Muscle layer of duodenum (tissue), 2 donors: ENCODE measurements around the gene DTNBP1.

Experiments
- H3K27ac ChIP-seq: one replicate; pipeline ENCODE4 v1.7.0; 2013; ENCODE audit warnings: mild to moderate bottlenecking, low read length
- H3K27me3 ChIP-seq: one replicate; pipeline ENCODE4 v1.7.0; 2013; ENCODE audit warnings: low read depth, mild to moderate bottlenecking, control low read depth, low read length
- H3K36me3 ChIP-seq, 2 donors: one replicate each; pipeline ENCODE4 v1.7.0; 2013; ENCODE audit warnings: low read length in 2 of 2, control low read depth in 1 of 2, mild to moderate bottlenecking in 1 of 2; ENCODE audit not compliant: insufficient read depth in 2 of 2, control insufficient read depth in 1 of 2
- H3K4me1 ChIP-seq, 2 donors: one replicate each; pipeline ENCODE4 v1.7.0; 2013; ENCODE audit warnings: low read length in 2 of 2, mild to moderate bottlenecking in 2 of 2, control low read depth in 1 of 2, moderate library complexity in 1 of 2; ENCODE audit not compliant: insufficient read depth in 2 of 2, control insufficient read depth in 1 of 2
- H3K4me3 ChIP-seq, 2 donors: one replicate each; pipeline ENCODE4 v1.7.0; 2013; ENCODE audit warnings: low read length in 2 of 2, low read depth in 1 of 2, mild to moderate bottlenecking in 1 of 2
- H3K9me3 ChIP-seq, 2 donors: one replicate each; pipeline ENCODE4 v1.7.0; 2013; ENCODE audit warnings: low read length in 2 of 2, control low read depth in 1 of 2, mild to moderate bottlenecking in 1 of 2; ENCODE audit not compliant: control insufficient read depth in 1 of 2
- donor health status: healthy.

The DTNBP1 gene

DNA sequence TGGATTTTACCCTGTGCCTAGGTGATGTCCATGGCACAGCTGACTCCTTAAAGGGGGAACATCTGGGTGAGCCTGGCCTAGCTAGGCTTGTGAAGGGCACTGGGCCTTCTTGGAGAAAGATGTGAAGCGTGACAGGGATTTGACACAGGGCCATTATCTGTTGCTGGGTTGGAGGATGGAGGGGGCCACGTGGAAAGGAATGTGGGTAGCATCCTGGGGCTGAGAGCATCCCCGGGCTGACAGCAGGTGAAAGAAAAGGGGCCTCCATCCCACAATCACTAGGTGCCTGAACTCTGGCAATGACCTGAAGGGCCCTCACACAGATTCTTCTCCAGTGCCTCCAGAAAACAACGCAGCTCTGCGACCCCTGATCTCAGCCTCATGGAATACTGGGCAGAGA, 124.7 kb downstream of the DTNBP1 start:
- Histone ChIP-seq H3K36me3 (peaks cover 0 to 1% of the 10 kb centered on the region in 2 donors), H3K4me3 (no peak overlapping the region), H3K27ac (no peak overlapping the region), H3K9me3 (no peaks in the 10 kb centered on the region), H3K27me3 (no peaks in the 10 kb centered on the region), H3K4me1 (peaks cover 0 to 12% of the 10 kb centered on the region in 2 donors)

DNA sequence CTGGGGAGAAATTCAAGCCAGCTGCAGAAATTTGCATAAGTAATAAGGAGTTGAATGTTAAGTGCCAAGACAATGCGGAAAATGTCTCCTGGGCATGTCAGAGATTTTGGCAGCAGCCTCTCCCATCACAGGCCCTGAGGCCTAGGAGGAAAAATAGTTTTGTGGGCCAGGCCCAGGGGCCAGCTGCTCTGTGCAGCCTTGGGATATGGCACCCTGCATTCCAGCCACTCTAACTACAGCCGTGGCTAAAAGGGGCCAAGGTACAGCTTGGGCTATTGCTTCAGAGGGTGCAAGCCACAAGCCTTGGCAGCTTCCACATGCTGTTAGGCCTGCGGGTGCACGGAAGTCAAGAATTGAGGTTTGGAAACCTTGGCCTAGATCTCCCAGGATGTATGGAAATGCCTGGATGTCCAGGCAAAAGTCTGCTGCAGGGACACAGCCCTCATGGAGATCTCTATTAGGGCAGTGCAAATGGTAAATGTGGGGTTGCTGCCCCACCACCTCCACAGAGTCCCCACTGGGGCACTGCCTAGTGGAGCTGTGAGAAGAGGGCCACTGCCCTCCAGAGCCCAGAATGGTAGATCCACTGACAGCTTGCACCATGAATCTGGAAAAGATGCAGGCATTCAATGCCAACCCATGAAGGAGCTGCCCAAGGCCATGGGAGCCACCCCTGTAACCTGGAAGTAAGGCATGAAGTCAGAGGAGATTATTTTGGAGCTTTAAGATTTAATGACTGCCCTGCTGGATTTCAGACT, 126.5 kb downstream of the DTNBP1 start:
- peaks cover 0 to 12% of the 10 kb centered on the region in 2 donors for H3K4me1 ChIP-seq
- no peaks in the 10 kb centered on the region for H3K9me3 ChIP-seq
- no peak overlapping the region for H3K27ac ChIP-seq
- peaks cover 0 to 11% of the 10 kb centered on the region in 2 donors for H3K36me3 ChIP-seq
- no peak overlapping the region for H3K4me3 ChIP-seq
- no peaks in the 10 kb centered on the region for H3K27me3 ChIP-seq

DNA sequence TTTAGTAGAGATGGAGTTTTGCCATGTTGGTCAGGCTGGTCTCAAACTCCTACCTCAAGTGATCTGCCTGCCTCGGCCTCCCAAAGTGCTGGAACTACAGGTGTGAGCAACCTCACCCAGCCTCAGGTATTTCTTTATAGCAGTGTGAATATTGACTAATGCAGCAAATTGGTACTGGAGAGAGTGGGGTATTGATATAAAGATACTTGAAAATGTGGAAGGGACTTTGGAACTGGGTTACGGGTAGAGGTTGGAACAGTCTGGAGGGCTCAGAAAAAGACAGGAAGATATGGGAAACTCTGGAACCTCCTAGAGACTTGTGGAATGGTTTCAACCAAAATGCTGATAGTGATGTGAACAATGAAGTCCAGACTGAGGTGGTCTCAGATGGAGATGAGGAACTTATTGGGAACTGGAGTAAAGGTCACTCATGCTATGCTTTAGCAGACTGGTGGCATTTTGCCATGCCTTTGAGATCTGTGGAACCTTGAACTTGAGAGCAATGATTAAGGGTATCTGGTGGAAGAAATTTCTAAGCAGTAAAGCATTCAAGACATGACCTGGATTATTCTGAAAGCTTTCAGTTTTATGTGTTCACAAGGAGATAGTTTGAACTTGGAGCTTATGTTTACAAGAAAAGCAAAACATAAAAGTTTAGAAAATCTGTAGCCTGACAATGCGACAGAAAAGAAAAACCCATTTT, 127.2 kb downstream of the DTNBP1 start:
- Histone ChIP-seq H3K36me3 (peaks cover 7 to 14% of the 10 kb centered on the region in 2 donors), H3K27me3 (no peaks in the 10 kb centered on the region), H3K4me3 (no peak overlapping the region), H3K4me1 (peaks cover 0 to 12% of the 10 kb centered on the region in 2 donors), H3K9me3 (no peaks in the 10 kb centered on the region), H3K27ac (no peak overlapping the region)

DNA sequence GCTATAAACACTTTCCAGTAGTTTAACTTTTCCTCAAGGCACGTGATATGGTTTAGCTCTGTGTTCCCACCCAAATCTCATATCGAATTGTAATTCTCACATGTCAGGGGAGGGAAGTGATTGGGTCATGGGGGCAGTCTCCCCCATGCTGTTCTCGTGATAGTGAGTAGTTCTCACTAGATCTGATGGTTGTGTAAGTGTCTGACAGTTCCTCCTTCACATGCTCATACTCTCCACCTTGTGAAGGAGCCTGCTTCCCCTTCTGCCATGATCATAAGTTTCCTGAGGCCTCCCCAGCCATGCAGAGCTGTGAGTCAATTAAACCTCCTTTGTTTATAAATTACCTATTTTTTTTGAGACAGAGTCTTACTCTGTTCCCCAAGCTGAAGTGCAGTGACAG, 127.9 kb downstream of the DTNBP1 start:
- H3K36me3 ChIP-seq: peaks cover 12 to 21% of the 10 kb centered on the region in 2 donors
- no peak overlapping the region for H3K27ac ChIP-seq
- H3K9me3 ChIP-seq: no peaks in the 10 kb centered on the region
- H3K27me3 ChIP-seq: no peaks in the 10 kb centered on the region
- H3K4me1 ChIP-seq: peaks cover 0 to 12% of the 10 kb centered on the region in 2 donors
- H3K4me3 ChIP-seq: no peak overlapping the region

DNA sequence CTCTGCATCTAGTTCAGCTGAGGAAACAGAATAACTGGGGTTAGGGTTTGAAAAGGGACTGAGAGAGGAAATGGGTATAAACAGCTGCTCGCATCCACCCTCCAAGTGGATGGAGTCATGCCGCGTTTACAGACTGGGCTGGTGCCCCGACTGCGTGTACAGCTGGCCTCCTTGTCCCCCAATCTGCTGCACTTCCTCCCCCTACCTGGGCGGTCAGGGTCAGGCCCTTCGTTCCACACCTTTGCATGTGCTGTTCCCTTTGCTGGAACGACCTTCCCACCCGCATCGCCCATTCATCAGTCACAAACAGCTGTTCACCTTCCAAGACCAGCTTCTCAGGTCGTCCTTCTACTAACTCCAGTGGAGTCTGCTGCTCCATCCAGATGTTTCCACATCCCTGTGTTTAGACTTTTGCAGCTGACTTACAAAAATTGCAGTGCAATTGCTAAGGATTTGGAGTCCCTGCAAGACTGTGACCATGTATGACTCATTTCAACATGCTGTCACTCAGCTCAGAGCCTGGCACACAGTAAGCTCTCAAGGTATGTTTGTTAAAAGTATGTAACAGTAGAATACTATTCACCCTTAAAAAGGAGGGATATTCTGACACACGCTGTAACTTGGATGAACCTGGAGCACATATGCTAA, 129.3 kb downstream of the DTNBP1 start:
- H3K4me1 ChIP-seq: peaks cover 0 to 12% of the 10 kb centered on the region in 2 donors
- H3K27ac ChIP-seq: no peak overlapping the region
- no peaks in the 10 kb centered on the region for H3K9me3 ChIP-seq
- H3K36me3 ChIP-seq: peaks cover 15 to 24% of the 10 kb centered on the region in 2 donors
- no peaks in the 10 kb centered on the region for H3K27me3 ChIP-seq
- H3K4me3 ChIP-seq: no peak overlapping the region

DNA sequence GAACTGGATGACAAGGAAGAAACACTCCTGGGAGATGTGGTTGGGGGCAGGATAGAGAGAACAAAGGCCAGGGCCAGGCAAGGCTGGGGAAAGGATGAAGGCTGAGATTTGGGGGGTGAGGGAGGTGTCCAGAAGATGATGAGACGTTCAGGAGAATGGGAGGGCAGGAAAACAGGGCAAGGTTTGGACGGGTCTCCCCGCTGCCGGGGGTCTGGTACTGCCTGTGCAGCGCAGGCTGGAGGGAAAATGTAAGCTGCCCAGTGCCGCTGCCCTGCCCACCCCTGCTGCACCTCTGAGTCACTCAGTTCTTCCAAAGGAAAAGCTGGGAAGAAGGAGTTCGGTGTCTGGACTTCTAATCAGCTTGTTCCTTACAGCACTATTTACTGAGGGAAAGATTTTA, 130.9 kb downstream of the DTNBP1 start:
- peaks cover 15 to 32% of the 10 kb centered on the region in 2 donors for H3K36me3 ChIP-seq
- no peak overlapping the region for H3K27ac ChIP-seq
- no peaks in the 10 kb centered on the region for H3K9me3 ChIP-seq
- peaks cover 0 to 12% of the 10 kb centered on the region in 2 donors for H3K4me1 ChIP-seq
- H3K27me3 ChIP-seq: no peaks in the 10 kb centered on the region
- H3K4me3 ChIP-seq: no peak overlapping the region

DNA sequence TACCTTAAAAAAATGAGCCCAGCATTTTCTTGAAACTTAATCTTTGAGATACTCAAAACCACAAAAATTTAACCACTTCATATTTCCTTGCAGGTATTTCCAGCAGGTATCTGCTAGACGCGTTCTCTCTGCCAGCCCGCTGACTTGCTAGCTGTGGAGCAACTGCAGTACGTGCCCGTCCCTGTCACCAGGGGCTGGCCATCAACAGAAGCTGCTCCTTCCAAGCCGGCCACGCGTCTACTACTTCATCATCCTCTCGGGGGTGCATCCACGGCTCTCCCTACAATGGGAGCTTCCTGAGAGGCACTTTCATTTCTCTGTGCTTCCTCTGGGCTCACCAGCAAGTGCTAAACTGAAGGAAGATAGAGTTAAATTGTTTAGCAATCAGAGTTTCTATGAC, 132.4 kb downstream of the DTNBP1 start:
- Histone ChIP-seq H3K36me3 (peaks cover 15 to 40% of the 10 kb centered on the region in 2 donors), H3K4me3 (no peak overlapping the region), H3K27ac (no peak overlapping the region), H3K9me3 (no peaks in the 10 kb centered on the region), H3K27me3 (no peaks in the 10 kb centered on the region), H3K4me1 (peaks cover 0 to 3% of the 10 kb centered on the region in 2 donors)

DNA sequence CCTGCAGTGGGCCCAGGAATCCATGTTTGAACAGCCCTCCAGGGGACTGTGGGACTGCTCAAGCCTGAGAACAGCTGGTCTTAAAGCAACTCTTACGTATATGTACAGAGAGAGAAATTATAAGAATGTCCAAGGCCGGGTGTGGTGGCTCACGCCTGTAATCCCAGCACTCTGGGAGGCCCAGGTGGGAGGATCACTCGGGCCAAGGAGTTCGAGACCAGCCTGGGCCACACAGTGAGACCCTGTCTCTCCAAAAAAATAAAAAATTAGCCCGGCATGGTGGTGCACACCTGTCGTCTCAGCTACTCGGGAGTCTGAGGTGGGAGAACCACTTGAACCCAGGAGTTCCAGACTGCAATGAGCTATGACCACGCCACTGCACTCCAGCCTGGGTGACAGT, 134.0 kb downstream of the DTNBP1 start:
- Histone ChIP-seq H3K27me3 (no peaks in the 10 kb centered on the region), H3K4me3 (no peak overlapping the region), H3K4me1 (no peaks in the 10 kb centered on the region), H3K36me3 (peaks cover 24 to 55% of the 10 kb centered on the region in 2 donors), H3K27ac (no peak overlapping the region), H3K9me3 (no peaks in the 10 kb centered on the region)

DNA sequence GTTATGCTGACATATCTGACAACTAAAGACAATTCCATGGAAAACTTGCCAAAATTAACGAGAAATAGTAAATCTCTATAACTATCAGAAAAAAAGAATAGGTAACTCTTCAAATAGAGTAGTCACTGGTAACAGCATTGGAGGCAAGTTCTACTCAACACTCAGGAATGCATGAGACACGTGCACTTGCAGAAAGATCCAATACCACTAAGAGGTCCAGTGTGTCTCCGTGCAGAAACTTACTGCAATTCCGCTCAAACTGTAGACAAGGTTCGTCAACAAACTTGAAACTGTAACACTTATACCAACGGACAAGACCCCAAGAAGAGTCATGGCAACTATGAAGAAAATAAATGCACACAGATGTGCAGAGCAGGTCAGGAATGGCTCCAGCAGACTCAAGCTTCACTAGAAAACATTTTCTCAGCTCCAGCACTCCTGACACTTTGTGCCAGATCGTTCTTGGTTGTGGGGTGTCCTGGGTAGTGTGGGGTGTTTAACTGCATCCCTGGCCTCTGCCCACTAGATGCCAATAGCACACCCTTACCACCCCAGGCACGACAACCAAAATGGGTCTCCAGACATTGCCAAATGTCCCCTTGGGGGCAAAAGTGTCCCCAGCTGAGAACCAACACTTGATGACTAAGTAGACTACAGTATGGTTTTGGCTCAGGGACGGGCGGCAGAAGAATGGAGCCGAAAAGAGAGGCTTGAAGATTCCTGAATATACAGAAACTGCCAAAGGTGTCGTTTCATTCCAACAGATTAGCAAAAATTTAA, 134.8 kb downstream of the DTNBP1 start:
- Histone ChIP-seq H3K36me3 (peaks cover 32 to 58% of the 10 kb centered on the region in 2 donors), H3K27ac (no peak overlapping the region), H3K27me3 (no peaks in the 10 kb centered on the region), H3K9me3 (no peaks in the 10 kb centered on the region), H3K4me3 (no peak overlapping the region), H3K4me1 (no peaks in the 10 kb centered on the region)

DNA sequence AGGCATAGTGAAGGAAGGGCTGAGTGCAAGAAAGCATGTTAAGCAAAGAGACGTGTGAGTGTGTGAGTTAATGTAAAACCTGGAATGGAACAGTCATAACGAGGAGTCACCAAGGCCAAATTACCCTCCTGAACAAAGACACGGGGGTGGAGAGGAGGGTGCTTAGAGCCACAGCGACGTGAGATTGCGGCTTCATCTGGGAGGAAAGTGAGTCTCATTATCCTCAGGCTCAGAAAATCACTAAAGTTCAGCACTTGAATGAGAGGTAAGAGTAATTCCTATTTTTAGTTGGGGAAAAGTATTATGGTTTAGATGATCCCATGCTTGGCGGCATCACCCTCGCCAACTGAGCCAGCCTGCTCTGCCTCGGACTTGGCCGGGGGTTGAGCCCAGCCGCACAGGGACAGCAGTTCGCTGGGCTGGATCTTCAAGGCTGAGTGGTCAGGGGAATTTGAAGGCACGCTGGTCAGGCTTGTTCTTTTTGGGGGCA, 136.6 kb downstream of the DTNBP1 start:
- Histone ChIP-seq H3K4me3 (no peak overlapping the region), H3K36me3 (peaks cover 37 to 48% of the 10 kb centered on the region in 2 donors), H3K9me3 (no peaks in the 10 kb centered on the region), H3K4me1 (peaks cover 0 to 11% of the 10 kb centered on the region in 2 donors), H3K27ac (no peak overlapping the region), H3K27me3 (no peaks in the 10 kb centered on the region)
